ENCODE measurements around the gene NUTM2G. TPM values are rescaled to one million over a fixed set of nuclear protein-coding genes. Genes with fewer than 3 reads are reported as not detected.
"Not testable (repeated sequence)": the region's sequence is repeated elsewhere in the genome, so short reads cannot be mapped to it uniquely, and the experiment has no call there.

The NUTM2G gene
- total and polyA plus RNA-seq, 3 donors from 2014 or later = 1.3 to 2.7 (median 2.6) TPM

GRCh38 chr9:96934706-96935105 lies 6.1 kb downstream of the NUTM2G start:
- DNase-seq; H3K27me3 ChIP-seq; H3K27ac ChIP-seq; intact Hi-C loops (cut with DNase I; ENCODE audit: low total_unique reads); H3K4me3 ChIP-seq; H3K9me3 ChIP-seq; H3K36me3 ChIP-seq (ENCODE audit: low read depth, missing control alignments); H3K4me1 ChIP-seq: not testable (repeated sequence)
- 93% methylated on average over 4 of the region's 5 CpGs; no CpG with 5 or more reads in 1 of the 2 donors for WGBS, 2 donors

GRCh38 chr9:96935401-96935800 lies 6.8 kb downstream of the NUTM2G start:
- WGBS, 2 donors = 83% methylated on average over 14 of the region's 15 CpGs; no CpG with 5 or more reads in 1 of the 2 donors
- H3K4me1 ChIP-seq; H3K27me3 ChIP-seq; H3K4me3 ChIP-seq; H3K27ac ChIP-seq; intact Hi-C loops (cut with DNase I; ENCODE audit: low total_unique reads); H3K9me3 ChIP-seq; H3K36me3 ChIP-seq (ENCODE audit: low read depth, missing control alignments); DNase-seq: not testable (repeated sequence)

- H3K4me1 ChIP-seq; H3K27me3 ChIP-seq; H3K27ac ChIP-seq; H3K36me3 ChIP-seq (ENCODE audit: low read depth, missing control alignments); H3K4me3 ChIP-seq; DNase-seq; intact Hi-C loops (cut with DNase I; ENCODE audit: low total_unique reads); H3K9me3 ChIP-seq: not testable (repeated sequence)
- WGBS, 2 donors = 79 to 83% methylated on average over 2 to 3 of the region's 3 CpGs
These were observed 8.8 kb downstream of the NUTM2G start for GRCh38 chr9:96937442-96937841.

GRCh38 chr9:96938957-96939665 lies 10.5 kb downstream of the NUTM2G start:
- H3K4me3 ChIP-seq; H3K36me3 ChIP-seq (ENCODE audit: low read depth, missing control alignments); DNase-seq; intact Hi-C loops (cut with DNase I; ENCODE audit: low total_unique reads); H3K27me3 ChIP-seq; H3K4me1 ChIP-seq; H3K27ac ChIP-seq; H3K9me3 ChIP-seq: not testable (repeated sequence)
- no CpG with 5 or more reads among the region's 10 CpGs for WGBS, 2 donors

- DNase-seq = not testable (repeated sequence)
These were observed 12.3 kb downstream of the NUTM2G start for GRCh38 chr9:96940982-96941381.

GRCh38 chr9:96941628-96942027 lies 13.0 kb downstream of the NUTM2G start:
- H3K4me3 ChIP-seq; DNase-seq; intact Hi-C loops (cut with DNase I; ENCODE audit: low total_unique reads); H3K27ac ChIP-seq; H3K4me1 ChIP-seq; H3K36me3 ChIP-seq (ENCODE audit: low read depth, missing control alignments); H3K27me3 ChIP-seq; H3K9me3 ChIP-seq: not testable (repeated sequence)
- 100% methylated on average over 2 of the region's 8 CpGs; no CpG with 5 or more reads in 1 of the 2 donors for WGBS, 2 donors

More at GRCh38 chr9:96940982-96941381, 12.3 kb downstream of the NUTM2G start:
- H3K4me3 ChIP-seq; H3K27me3 ChIP-seq; H3K9me3 ChIP-seq; H3K27ac ChIP-seq; H3K36me3 ChIP-seq (ENCODE audit: low read depth, missing control alignments); H3K4me1 ChIP-seq; intact Hi-C loops (cut with DNase I; ENCODE audit: low total_unique reads): not testable (repeated sequence)
- no CpG with 5 or more reads among the region's 7 CpGs for WGBS, 2 donors

- H3K4me3 ChIP-seq, DNase-seq: not testable (repeated sequence)
These were observed 13.5 kb downstream of the NUTM2G start for GRCh38 chr9:96942181-96942580.

GRCh38 chr9:96949346-96949745 lies 20.7 kb downstream of the NUTM2G start:
- 100% methylated on average over 1 of the region's 1 CpG; no CpG with 5 or more reads in 1 of the 2 donors for WGBS, 2 donors

More at GRCh38 chr9:96942181-96942580, 13.5 kb downstream of the NUTM2G start:
- H3K27me3 ChIP-seq; H3K27ac ChIP-seq; H3K9me3 ChIP-seq; H3K4me1 ChIP-seq; intact Hi-C loops (cut with DNase I; ENCODE audit: low total_unique reads); H3K36me3 ChIP-seq (ENCODE audit: low read depth, missing control alignments): not testable (repeated sequence)
- no CpG with 5 or more reads among the region's 4 CpGs for WGBS, 2 donors

GRCh38 chr9:96950539-96950938 lies 21.9 kb downstream of the NUTM2G start:
- H3K9me3 ChIP-seq; H3K4me1 ChIP-seq; H3K36me3 ChIP-seq (ENCODE audit: low read depth, missing control alignments); H3K4me3 ChIP-seq; H3K27me3 ChIP-seq; intact Hi-C loops (cut with DNase I; ENCODE audit: low total_unique reads); H3K27ac ChIP-seq; DNase-seq: not testable (repeated sequence)
- no CpG with 5 or more reads among the region's 2 CpGs for WGBS, 2 donors

More at GRCh38 chr9:96949346-96949745, 20.7 kb downstream of the NUTM2G start:
- H3K27me3 ChIP-seq; H3K4me3 ChIP-seq; intact Hi-C loops (cut with DNase I; ENCODE audit: low total_unique reads); DNase-seq; H3K9me3 ChIP-seq; H3K36me3 ChIP-seq (ENCODE audit: low read depth, missing control alignments); H3K4me1 ChIP-seq; H3K27ac ChIP-seq: not testable (repeated sequence)

GRCh38 chr9:96967591-96967990 lies 38.9 kb downstream of the NUTM2G start:
- H3K4me3 ChIP-seq; H3K27me3 ChIP-seq; H3K4me1 ChIP-seq; H3K36me3 ChIP-seq (ENCODE audit: low read depth, missing control alignments); H3K9me3 ChIP-seq; intact Hi-C loops (cut with DNase I; ENCODE audit: low total_unique reads); H3K27ac ChIP-seq; DNase-seq: not testable (repeated sequence)
- WGBS, 2 donors = 81 to 89% methylated on average over 5 of the region's 5 CpGs

GRCh38 chr9:96972552-96972951 lies 43.9 kb downstream of the NUTM2G start:
- DNase-seq; H3K4me3 ChIP-seq; H3K9me3 ChIP-seq; intact Hi-C loops (cut with DNase I; ENCODE audit: low total_unique reads); H3K4me1 ChIP-seq; H3K27ac ChIP-seq; H3K27me3 ChIP-seq; H3K36me3 ChIP-seq (ENCODE audit: low read depth, missing control alignments): not testable (repeated sequence)
- WGBS, 2 donors = 64 to 71% methylated on average over 2 of the region's 2 CpGs

GRCh38 chr9:96974037-96974436 lies 45.4 kb downstream of the NUTM2G start:
- intact Hi-C loops (cut with DNase I; ENCODE audit: low total_unique reads); DNase-seq: not testable (repeated sequence)
- WGBS, 2 donors = 77 to 88% methylated on average over 3 of the region's 3 CpGs

More at GRCh38 chr9:96974037-96974436, 45.4 kb downstream of the NUTM2G start:
- H3K27ac ChIP-seq; H3K4me3 ChIP-seq; H3K4me1 ChIP-seq; H3K36me3 ChIP-seq (ENCODE audit: low read depth, missing control alignments); H3K27me3 ChIP-seq; H3K9me3 ChIP-seq: not testable (repeated sequence)

All from testis (tissue), 3 donors.